ENCODE data around the gene CARNS1. TPM values are rescaled to one million over a fixed set of nuclear protein-coding genes. Genes with fewer than 3 reads are reported as not detected.

The CARNS1 gene
- total and polyA plus RNA-seq, 2 of the 13 experiments (the other 11 are each of a cell fraction or from before 2014, with no cell fraction given): not detected

DNA sequence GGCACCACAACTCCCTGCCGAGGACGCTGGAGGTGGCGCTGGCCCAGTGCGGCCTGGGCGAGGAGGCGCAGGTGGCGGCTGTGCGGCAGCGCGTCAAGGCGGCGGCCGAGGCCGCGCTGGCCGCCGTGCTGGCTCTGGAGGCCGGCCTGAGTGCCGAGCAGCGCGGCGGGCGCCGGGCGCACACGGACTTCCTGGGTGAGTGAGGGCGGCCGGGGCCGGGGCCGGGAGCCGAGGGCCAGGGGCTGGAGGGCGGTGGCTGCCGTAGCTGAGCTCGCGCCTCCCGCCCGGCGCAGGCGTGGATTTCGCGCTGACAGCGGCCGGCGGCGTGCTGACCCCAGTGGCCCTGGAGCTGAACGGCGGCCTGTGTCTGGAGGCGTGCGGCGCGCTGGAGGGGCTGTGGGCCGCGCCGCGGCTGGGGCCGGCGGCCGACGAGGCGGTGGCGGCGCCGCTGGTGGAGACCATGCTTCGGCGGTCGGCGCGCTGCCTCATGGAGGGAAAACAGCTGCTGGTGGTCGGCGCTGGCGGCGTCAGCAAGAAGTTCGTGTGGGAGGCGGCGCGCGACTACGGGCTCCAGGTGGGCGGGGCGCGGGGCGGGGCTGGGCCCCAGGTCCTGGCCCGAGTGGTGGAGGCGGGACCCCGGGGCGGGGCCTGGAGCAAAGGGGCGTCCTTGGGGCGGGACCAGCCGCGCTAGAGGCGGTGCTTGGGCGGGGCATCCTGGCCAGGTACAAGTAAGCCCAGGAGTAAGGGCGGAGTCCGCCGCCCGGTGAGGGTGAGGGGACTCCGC is 5.4 kb downstream of the CARNS1 start (continued):
- TF ChIP-seq NONO (IDR thresholded peaks at IDR 0.05): no peak
- no peak; the same call in 1 of the 2 replicates for TF ChIP-seq NONO (CRISPR knock-in tag; conservative IDR thresholded peaks at IDR 0.05)
- TF ChIP-seq, protein P1, sequence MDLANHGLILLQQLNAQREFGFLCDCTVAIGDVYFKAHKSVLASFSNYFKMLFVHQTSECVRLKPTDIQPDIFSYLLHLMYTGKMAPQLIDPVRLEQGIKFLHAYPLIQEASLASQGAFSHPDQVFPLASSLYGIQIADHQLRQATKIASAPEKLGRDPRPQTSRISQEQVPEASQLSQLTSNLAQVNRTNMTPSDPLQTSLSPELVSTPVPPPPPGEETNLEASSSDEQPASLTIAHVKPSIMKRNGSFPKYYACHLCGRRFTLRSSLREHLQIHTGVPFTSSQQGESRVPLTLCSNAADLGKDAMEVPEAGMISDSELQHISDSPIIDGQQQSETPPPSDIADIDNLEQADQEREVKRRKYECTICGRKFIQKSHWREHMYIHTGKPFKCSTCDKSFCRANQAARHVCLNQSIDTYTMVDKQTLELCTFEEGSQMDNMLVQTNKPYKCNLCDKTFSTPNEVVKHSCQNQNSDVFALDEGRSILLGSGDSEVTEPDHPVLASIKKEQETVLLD (CRISPR knock-in tag; IDR thresholded peaks at IDR 0.05; ENCODE audit: low read depth): peak; percentile 71; the same call in 1 of the 2 replicates
- no peak for TF ChIP-seq KDM5A (IDR thresholded peaks at IDR 0.05; ENCODE audit: borderline replicate concordance, low read length)
- TF ChIP-seq ZNF256 (CRISPR knock-in tag; conservative IDR thresholded peaks at IDR 0.05): no peak
- no peak for TF ChIP-seq FOXO1 (CRISPR knock-in tag; IDR thresholded peaks at IDR 0.05)
- no peak for TF ChIP-seq ZFP37 (CRISPR knock-in tag; IDR thresholded peaks at IDR 0.05; ENCODE audit: borderline replicate concordance)
- TF ChIP-seq, protein P2, sequence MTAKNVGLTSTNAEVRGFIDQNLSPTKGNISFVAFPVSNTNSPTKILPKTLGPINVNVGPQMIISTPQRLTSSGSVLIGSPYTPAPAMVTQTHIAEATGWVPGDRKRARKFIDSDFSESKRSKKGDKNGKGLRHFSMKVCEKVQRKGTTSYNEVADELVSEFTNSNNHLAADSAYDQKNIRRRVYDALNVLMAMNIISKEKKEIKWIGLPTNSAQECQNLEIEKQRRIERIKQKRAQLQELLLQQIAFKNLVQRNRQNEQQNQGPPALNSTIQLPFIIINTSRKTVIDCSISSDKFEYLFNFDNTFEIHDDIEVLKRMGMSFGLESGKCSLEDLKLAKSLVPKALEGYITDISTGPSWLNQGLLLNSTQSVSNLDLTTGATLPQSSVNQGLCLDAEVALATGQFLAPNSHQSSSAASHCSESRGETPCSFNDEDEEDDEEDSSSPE (CRISPR knock-in tag; IDR thresholded peaks at IDR 0.05): peak; percentile 40; the same call in 1 of the 2 replicates
- TF ChIP-seq, protein P3, sequence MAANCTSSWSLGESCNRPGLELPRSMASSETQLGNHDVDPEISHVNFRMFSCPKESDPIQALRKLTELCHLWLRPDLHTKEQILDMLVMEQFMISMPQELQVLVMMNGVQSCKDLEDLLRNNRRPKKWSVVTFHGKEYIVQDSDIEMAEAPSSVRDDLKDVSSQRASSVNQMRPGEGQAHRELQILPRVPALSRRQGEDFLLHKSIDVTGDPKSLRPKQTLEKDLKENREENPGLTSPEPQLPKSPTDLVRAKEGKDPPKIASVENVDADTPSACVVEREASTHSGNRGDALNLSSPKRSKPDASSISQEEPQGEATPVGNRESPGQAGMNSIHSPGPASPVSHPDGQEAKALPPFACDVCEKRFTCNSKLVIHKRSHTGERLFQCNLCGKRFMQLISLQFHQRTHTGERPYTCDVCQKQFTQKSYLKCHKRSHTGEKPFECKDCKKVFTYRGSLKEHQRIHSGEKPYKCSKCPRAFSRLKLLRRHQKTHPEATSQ (CRISPR knock-in tag; IDR thresholded peaks at IDR 0.05; ENCODE audit: borderline replicate concordance): no peak
- no peak for TF ChIP-seq MTF2 (CRISPR knock-in tag; IDR thresholded peaks at IDR 0.05; ENCODE audit: borderline replicate concordance)
- TF ChIP-seq TP53 (CRISPR knock-in tag; conservative IDR thresholded peaks at IDR 0.05): no peak
- no peak for TF ChIP-seq RARG (CRISPR knock-in tag; IDR thresholded peaks at IDR 0.05; ENCODE audit: low read depth)
- TF ChIP-seq, protein P4, sequence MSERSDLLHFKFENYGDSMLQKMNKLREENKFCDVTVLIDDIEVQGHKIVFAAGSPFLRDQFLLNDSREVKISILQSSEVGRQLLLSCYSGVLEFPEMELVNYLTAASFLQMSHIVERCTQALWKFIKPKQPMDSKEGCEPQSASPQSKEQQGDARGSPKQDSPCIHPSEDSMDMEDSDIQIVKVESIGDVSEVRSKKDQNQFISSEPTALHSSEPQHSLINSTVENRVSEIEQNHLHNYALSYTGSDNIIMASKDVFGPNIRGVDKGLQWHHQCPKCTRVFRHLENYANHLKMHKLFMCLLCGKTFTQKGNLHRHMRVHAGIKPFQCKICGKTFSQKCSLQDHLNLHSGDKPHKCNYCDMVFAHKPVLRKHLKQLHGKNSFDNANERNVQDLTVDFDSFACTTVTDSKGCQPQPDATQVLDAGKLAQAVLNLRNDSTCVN (CRISPR knock-in tag; IDR thresholded peaks at IDR 0.05; ENCODE audit: borderline replicate concordance): no peak
- TF ChIP-seq, protein P5, sequence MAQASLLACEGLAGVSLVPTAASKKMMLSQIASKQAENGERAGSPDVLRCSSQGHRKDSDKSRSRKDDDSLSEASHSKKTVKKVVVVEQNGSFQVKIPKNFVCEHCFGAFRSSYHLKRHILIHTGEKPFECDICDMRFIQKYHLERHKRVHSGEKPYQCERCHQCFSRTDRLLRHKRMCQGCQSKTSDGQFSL (CRISPR knock-in tag; IDR thresholded peaks at IDR 0.05): no peak
- TF ChIP-seq, protein P6, sequence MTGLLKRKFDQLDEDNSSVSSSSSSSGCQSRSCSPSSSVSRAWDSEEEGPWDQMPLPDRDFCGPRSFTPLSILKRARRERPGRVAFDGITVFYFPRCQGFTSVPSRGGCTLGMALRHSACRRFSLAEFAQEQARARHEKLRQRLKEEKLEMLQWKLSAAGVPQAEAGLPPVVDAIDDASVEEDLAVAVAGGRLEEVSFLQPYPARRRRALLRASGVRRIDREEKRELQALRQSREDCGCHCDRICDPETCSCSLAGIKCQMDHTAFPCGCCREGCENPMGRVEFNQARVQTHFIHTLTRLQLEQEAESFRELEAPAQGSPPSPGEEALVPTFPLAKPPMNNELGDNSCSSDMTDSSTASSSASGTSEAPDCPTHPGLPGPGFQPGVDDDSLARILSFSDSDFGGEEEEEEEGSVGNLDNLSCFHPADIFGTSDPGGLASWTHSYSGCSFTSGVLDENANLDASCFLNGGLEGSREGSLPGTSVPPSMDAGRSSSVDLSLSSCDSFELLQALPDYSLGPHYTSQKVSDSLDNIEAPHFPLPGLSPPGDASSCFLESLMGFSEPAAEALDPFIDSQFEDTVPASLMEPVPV (CRISPR knock-in tag; IDR thresholded peaks at IDR 0.05): no peak
- TF ChIP-seq SAP130 (CRISPR knock-in tag; IDR thresholded peaks at IDR 0.05; ENCODE audit: low read depth): peak; percentile 64; the same call in 1 of the 2 replicates
- TF ChIP-seq ZNF891 (CRISPR knock-in tag; IDR thresholded peaks at IDR 0.05): 0 out of 2 replicates have a peak, but pooled peaks have one; percentile 27
- TF ChIP-seq ZNF354B (CRISPR knock-in tag; IDR thresholded peaks at IDR 0.05): no peak
- no peak for TF ChIP-seq MEIS1 (CRISPR knock-in tag; IDR thresholded peaks at IDR 0.05; ENCODE audit: borderline replicate concordance)
- TF ChIP-seq MAFG (CRISPR knock-in tag; IDR thresholded peaks at IDR 0.05): no peak
- TF ChIP-seq ZNF235 (CRISPR knock-in tag; IDR thresholded peaks at IDR 0.05; ENCODE audit: borderline replicate concordance): no peak
